Inflammatory macrophage treated with lipopolysaccharide for 4 hours (primary cell): ENCODE results near the gene GAD2.

Source experiments
- DNase-seq: peaks from one replicate; pipeline ENCODE4 v3.0.0-alpha.2; 2020

The GAD2 gene

DNA sequence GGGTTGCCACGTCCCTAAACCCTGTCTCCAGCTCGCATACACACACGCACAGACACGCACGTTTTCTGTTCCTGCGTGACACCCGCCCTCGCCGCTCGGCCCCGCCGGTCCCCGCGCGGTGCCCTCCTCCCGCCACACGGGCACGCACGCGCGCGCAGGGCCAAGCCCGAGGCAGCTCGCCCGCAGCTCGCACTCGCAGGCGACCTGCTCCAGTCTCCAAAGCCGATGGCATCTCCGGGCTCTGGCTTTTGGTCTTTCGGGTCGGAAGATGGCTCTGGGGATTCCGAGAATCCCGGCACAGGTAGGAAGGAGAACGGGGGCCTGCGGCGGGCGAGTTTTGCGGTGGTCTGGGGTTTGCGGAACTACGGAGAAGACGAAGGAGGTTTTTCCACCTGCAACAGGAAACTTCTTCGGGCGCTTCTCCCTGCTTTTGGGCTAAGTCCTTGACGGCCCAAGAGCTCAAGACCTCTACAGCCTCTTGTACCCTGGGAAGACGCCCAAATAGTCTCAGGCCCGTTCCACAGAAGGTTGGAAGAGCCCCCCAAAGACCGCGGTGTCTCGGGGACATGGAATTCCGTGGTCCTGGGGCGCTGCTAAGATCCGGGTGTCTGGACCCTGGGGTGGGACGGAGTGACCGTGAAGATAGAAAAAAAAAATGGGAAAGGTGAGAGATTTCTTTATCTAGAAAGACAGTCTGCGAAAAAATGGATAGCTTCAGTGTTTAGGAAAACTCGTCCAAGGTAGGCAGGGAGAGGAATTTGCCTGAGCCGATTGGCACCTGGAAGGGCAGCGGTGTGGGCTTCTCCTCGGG, at the start of gene GAD2:
TSS of gene GAD2 (plus strand) at position 190 of the 811 bp plus-strand sequence. CDS start at position 226, 36 bp downstream.
- DNase-seq: no peak

DNA sequence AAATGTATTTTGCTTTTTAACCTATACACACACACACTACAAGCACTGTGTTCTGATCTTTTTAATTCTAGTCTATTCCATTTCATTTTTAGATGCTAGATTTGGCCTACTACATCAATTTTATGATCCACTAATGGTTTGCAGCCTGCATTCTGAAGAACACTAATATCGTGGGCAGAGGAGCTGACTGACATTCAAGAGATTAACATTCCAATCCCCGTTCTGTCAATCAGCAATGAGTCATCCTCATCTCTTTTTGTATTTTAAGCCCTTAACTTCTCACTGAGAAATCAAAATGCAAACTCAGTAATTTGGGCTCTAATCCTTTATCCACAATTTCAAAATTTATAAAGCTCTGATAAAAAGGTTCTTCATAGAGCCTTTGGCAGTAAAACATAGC, 47.1 kb upstream of the GAD2 start:
- DNase-seq: no peak

DNA sequence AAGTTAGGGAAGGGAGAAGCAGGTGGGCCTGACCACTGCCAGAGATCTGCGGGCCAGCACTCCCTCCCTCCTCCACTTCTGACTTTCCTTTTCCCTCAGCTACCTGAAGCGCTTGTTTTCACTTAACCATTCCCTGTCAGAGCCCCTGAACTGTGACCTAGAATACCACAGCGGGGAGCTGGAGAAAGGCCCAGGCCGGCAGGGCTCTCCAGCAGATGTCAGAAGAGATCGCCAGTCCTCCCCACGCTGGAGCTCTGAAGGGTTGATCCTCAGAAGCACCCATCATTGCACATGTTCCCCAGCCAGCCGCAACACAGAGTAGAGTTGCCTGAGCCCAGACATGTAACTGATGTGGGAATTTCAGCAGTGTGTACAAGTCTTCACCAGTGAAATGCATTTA, 44.4 kb upstream of the GAD2 start:
- DNase-seq: no peak

DNA sequence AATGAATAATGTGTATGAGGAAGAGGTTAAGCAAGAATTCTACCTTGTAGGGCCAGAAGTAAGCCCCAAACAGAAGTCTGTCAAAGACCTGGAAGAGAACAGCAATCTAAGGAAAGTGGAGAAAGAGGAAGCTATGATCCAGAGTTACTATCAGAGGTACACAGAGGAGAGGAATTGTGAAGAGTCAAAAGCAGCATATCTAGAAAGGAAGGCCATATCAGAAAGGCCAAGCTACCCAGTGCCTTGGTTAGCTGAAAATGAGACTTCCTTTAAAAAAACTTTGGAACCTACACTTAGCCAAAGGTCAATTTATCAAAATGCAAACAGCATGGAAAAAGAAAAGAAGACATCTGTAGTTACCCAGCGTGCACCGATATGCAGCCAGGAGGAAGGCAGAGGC, 42.7 kb upstream of the GAD2 start:
- DNase-seq: no peak

DNA sequence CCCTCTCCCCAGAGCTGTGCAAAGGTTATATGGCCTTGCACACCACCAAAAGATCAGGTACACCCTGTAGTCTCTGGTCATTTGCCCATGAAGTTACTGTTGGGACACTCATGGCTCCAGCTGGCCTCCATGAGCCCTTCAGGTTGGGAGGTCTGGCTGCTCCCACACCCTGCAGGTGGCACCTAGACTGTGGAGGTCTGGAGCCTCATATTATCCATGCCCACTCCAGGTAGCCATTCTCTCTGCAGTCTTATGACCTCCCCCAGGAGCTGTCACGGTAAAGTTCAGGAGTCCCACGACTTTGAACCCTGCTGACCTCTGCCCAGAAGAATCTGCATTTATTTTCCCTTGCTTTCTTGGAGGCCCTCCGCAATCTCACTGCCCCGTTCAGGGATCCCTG, 39.2 kb upstream of the GAD2 start:
- no peak for DNase-seq

DNA sequence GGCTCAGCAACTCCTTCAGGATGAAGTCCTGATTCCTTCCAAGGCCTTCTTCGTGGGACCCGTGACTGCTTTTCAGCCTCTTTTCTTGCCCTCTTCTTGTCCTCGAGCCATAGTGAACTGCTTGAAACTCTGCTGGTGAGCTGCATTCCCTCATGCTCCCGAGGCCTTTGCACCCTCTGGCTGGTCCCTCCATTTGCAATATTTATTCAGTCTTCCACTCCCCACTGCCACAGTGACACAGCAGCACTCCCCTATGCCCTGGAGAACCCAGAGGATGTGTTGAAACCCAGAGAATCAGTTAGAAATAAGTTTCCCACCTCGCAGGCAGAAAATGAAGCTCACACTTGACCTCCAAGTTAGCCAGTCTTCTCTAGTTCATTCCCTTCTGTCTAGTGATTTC, 22.3 kb upstream of the GAD2 start:
- DNase-seq: no peak

DNA sequence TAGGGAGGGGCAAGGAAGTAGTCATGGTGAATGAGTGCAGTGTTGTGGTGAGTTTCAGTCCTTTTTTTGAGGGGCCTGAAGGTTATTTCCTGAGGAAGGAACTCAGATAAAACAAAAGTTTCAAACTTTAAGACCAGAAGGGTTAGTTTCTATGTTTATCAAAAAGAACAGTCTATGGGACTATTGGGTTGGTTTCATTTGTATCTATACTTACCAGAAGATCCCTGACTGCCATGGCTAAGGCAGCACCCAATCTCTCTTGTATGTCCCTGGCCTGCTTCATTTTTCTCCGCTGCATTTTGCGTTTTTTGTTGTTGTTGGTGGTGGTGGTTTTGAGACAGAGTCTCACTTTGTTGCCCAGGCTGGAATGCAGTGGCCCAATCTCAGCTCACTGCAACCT, 19.3 kb upstream of the GAD2 start:
- no peak for DNase-seq

DNA sequence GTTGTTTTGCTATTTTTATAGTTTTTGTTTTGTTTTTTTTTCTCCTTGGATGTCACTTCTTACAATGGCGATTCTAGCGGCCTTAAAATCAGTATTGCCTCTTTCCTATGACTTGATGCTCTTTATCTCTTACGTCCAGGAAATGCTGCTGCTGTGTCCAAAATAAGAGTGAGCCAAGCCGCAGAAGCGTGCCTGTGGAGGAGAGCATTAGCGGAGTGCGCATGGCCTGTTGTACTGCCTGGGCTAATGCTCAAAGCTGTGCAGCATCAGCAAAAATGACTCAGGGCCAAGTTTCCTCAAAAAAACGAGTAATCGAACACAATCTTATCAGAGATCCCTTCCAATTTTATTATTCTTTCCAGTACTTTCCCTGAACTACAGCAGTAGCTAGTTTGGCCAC, 18.5 kb upstream of the GAD2 start:
- no peak for DNase-seq

DNA sequence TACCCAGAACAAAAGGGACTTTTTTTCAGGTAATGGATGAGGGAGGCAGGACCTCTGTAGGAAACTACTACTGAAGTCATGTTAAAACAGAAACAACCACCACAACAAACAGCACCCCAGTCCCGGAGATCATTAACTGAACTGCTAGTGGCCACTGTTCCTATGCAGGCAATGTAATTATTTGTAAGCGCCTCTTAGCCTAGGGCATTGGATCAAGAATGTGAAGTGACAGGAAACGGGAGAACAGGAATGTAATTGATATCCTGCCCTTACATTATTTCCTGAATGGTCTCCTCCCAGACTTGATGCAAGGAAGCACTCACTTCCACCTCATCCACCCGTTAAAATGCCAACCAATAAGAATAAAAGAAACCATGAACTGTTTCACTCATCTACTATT, 16.7 kb upstream of the GAD2 start:
- DNase-seq: no peak

DNA sequence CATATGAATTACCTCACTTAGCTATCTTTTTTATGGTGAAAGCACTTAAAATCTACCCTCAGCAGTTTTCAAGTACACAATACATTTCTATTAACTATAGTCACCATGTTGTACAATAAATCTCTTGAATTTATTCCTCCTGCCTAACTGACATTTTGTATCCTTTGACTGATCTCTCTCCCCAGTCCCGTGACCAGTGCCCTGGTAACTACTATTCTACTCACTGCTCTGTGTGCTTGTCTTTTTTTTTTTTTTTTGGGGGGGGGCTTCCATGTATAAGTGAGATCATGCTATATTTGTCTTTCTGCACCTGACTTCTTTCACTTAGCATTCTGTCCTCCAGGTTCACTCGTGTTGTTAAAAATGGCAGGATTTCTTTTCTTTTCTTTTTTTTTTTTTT, 11.4 kb upstream of the GAD2 start:
- no peak for DNase-seq

DNA sequence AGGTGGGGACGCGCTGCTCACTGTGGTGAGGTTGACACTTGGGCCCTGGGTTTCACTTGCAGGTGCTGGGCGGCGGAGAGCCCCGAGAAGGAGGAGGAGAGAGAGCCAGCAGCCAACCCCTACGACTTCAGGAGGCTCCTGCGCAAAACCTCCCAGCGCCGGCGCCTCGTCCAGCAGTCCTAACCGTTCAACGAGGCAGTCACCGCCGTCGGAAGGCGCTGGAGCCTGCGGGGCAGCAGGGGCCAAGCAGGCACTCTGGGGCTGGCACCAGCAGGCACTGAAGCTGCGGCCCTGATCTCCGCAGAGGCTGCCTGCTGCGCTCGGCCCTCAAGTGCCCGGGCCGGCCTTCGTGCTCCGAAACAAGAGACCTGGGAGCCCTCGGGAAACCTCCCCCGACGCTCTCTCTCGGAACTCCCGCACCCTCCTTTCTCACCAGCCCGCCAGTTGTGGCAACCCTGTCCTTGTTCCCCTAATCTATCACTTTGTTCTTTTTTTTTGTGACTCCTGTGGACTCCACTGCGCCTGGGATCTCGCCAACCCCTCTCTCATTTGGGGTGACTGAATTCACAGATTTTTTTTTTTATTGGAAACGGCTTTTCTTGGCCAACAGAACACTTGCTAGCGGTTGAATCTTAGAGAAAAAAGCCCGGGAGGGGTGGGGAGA, 4.7 kb upstream of the GAD2 start:
- no peak for DNase-seq

DNA sequence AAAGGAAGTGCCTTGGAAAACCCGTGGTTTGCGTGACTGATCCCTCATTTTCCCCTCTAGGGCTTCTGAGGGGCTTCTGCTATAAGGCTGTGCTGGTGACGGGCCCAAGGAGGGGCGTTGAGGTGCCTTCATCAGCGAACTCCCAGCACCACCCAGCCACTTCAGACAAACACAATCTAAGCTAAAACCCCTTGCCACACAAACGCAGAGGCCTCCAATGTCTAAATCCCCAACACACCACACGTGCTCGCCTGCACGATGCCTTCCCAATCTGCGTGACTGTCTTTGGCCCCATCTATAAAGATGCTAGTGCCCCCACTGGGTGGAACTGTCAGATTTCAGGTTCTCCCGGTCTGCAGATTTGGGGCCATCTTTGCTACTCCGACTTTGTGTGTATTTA, 4.1 kb upstream of the GAD2 start:
- DNase-seq: no peak

DNA sequence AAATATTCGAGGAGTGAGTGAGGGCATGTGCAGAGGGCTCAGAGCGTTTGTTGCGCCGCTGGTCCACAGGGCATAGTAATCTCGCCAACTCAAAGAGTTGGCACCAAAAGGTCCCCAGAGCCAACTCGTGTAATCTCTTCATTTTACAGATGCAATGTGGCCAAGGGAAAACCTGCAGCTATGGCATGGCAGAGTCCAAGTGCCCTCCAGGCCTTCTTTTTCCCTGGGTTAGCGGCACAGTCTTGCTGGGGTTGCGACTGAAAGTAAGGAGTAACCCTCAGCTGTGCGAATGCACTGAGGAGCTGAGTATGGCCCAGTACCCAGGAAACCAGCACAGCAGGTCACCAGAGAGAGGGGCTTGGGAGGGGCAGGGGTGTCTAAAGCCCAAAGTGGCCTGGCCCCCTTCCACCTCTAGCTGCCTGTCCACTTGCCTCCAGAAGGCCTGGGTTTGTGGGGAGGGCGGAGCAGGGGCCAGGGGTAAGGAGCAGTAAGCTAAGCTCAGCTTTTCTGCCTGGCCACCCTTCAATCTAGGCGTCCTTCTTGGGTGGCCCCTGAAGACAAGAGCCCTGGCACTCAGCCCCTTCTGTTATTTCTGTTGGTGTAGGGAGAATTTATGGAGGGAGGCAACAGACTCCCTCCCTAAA, 3.3 kb upstream of the GAD2 start:
- no peak for DNase-seq

DNA sequence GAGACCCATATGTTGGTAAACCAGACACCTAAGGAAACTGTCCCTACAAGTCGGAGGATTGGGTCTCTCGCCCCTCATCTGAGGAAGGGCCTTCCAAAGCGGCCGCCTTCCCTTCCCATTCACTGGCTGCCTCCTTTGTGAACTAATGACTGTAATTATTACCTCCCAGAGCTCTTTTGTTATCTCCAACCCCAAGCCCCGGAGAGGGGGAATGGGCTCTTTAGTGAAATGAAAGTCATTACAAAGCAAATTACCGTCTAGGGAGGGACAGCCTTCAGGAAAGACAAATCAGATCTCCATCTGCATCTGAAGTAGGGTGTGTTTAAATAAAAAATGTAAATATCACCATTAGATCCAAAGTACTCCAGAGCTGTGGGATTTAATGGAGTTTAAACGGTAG, 2.6 kb upstream of the GAD2 start:
- no peak for DNase-seq

DNA sequence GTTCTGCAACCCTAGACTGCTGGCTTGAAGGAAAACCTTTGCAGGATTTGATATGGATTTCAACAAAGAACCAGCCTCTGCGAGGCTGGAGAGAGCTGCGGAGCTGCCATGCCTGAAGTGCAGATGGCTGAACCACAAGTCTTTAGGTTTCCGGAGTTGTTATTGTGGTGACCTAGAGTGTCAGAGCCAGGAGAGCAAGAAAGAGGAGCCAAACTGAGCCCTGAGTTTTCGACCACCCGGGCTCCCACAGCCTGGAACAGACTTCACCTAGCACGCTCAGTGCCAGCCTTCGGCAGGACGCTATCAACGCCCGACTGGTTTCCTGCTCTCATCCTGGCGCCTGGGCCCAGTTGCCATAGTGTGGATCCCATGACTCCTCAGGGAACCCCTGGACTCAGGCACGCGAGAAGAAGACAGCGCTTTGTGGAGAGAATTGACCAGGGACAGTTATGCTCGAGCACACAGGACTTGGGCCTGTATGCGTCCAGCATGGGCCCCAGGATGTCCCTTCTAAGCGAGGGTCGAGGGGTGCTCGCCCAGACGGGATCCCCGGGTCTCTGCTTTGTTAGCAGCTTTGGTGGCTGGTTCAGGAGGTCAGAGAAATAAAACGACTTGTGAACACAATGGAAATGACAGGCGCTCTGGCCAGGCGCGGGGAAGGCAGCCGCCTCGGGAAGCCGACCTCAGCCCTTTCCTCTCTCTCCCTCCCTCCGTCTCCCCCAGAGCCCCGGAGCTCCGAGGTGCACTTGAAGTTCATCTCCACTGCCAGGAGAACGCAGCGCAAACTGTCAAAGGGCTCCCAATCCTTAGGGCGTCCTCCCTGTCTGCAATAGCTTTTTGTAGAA, 1.8 kb upstream of the GAD2 start:
- DNase-seq: no peak

DNA sequence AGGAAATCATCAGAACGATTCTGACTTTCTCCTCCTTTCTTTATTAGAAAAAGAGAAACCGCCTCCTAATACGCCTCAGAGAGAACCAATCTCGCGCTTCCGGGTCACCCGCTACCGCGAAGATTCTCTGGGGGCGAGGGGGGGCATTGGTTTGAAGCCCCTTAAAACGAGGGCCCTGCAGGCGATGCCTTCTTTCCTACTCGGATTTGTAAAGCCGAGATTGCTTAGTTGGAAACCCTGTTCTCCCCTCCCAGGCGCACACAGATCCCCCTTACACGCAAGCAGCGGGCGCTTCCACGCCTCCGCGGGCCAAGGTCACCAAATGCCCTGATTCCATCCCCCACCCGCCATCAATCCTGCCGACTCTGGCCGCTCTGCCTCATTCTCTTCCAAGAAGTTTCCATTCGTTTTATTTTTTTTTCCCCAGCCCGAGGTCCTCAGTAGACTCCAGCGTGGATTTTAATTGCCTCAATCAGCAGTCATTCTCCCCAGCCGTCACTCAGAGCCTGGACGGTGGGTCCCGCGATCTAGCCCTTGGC, 1.1 kb upstream of the GAD2 start:
- no peak for DNase-seq

DNA sequence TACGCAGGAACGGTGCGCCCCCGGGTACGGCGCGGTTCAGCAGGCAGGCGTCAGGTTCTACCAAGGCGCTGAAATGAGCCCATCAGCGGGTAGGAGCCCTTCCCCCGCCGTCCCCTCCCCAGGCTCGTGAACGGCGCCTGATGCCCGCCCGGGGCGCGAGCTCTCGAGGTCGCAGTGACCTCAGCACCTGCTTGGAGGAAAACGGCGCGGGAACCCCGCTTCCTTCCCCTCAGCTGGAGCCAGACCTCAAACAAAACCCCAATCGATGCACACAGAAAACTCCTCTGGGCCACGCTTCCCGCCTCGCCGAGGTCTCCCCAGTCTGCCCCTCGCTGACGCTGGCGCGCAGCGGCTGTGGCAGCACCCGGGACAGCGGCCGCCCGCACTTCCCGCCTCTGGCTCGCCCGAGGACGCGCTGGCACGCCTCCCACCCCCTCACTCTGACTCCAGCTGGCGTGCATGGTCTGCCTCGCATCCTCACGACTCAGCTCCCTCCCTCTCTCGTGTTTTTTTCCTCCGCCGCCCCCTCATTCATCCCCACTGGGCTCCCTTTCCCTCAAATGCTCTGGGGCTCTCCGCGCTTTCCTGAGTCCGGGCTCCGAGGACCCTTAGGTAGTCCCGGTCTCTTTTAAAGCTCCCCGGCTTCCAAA, 514 bp upstream of the GAD2 start:
- DNase-seq: no peak

DNA sequence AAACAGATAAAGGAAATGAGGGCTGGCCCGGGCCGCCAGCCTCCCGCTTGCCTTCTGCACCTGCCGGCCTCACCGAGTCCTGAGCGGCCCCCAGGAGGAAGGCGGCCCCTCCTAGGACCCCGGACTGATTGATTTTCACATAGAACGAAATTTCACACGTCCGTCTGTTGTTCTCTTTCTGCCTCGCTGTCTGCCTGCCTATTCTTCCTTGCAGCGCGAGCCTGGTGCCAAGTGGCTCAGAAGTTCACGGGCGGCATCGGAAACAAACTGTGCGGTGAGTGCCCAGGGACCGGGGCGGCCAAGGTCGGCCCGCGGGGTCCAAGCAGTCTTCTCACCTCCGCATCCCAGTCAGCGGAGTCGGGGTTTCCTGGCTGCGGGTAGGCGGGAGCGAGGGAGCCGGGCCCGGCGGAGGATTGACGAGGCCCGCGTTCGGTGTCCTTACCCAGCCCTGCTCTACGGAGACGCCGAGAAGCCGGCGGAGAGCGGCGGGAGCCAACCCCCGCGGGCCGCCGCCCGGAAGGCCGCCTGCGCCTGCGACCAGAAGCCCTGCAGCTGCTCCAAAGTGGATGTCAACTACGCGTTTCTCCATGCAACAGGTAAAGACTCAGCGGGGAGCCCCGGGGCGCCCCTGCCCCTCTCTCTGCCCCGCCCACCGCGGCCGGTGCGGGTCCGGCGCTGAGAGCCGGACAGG, 967 bp downstream of the GAD2 start:
- no peak for DNase-seq

DNA sequence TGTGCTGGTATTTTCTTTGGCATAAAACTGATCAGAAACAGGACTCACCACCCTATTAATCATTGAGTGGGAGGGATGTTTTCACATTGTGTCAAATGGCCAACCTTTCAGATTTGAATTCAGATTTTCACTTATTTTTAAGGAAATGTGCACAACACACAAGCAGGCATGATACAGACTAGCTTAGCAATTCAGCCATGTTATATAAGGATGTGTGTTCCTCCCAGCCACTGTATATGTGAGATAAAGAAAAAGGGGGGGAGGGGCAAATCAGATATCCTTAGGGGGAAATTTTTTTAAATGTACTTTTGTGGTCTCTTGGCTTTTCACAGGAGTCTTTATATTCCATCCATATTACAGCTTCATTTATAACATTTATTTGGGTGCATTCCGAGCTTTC, 3.1 kb downstream of the GAD2 start:
- no peak for DNase-seq

DNA sequence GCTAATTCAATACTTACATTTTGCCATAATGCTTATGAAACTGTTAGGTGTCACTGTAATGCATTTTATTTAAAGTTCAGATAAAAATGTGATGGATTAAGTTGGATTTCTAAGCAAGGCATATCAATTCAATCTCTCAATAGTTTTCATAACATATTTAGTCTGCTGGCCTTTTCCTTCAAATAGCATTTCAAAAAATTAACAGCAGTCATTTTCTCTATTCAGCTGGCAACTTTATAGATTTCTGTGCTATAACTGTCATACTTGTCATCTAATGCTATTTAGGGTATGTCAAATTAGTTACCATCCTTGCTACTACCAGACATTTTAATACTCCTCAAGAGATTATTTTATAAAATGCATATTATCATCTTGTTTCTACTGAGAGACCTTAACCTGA, 4.3 kb downstream of the GAD2 start:
- no peak for DNase-seq

DNA sequence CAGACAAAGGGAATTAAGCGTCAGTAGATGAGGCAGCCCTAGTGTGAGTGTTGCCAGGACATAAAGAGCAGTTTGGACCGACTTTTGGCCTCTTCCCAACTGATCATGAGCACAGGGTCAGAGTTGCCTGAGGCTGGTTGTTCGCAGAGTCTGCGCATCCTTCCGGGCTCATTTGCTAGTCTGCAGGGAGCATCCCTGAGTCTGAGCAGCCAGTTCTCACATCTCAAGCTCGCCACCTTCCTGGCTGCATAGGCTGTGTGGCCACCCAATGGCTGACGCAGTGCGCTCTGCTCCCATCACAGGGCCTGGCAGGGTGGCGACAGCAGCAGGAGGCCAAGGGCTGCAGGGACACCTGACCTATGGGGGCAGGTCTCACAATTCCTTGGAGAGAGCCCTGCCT, 5.0 kb downstream of the GAD2 start:
- DNase-seq: no peak

DNA sequence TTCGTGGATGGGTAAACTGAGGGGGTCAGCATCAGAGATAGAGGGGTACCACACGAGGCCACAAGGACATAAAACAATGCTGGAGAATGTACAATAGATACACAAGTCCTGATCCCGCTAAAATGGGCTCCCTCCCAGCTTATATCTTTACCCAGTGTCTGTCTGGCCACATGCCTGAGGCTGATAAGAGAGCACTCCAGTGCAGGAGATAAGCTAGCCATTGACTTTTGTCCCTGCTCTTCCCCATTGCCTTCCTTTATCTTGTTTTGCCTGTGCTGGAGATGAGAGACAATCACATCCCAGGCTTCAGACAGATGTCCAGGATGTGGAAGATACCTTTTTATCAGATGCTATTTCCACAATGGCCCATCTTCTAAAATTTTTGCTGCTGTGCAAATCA, 6.0 kb downstream of the GAD2 start:
- DNase-seq: no peak
